K562 (cell line): ENCODE measurements around the gene ASPA. TPM values are rescaled to one million over a fixed set of nuclear protein-coding genes. Genes with fewer than 3 reads are reported as not detected.

Experiments
- NFRKB ChIP-seq: fragments of 450-650 bp; IDR thresholded peaks from 2 replicates; pipeline ENCODE4 v1.6.1; 2016; ENCODE audit warnings: low read depth
- TSHZ1 ChIP-seq: fragments of 250-450 bp; sonication (Bioruptor Pico); IDR thresholded peaks from 2 replicates; pipeline ENCODE4 v1.4.0; 2020; ENCODE audit warnings: mild to moderate bottlenecking, moderate library complexity
- ZNF165 ChIP-seq: fragments of 250-450 bp; sonication (Bioruptor Pico); IDR thresholded peaks from 2 replicates; pipeline ENCODE4 v1.4.0; 2020; ENCODE audit warnings: borderline replicate concordance
- ZNF274 ChIP-seq: IDR thresholded peaks from 2 replicates; pipeline ENCODE4 v1.6.1; 2011; ENCODE audit warnings: low read depth, mild to moderate bottlenecking, low read length, moderate library complexity, borderline replicate concordance
- ZNF395 ChIP-seq: fragments of 200-800 bp; sonication (Bioruptor generic); IDR thresholded peaks from 2 replicates; pipeline ENCODE4 v1.6.1; 2017; ENCODE audit warnings: missing genetic modification characterization, missing compliant biosample characterization
- polyA plus RNA-seq, 8 experiments: library from polyadenylated mRNA; depleted of rRNA in 4 of 8; stranded (reverse) in 5 of 8; unstranded in 3 of 8; fragments of >200 nt; fragmentation: Nextera tagmentation in 2 of 8; fragmentation: Illumina TruSeq in 1 of 8; extraction: Ambion mirVana in 2 of 8; extraction: Trizol in 1 of 8; gene quantifications; 2 replicates each; pipeline versions ENCODE4 v1.2.1 to v1.2.3, GENCODE V29; 2011 to 2014; ENCODE audit warnings: inconsistent platforms in 1 of 8, missing spikeins in 1 of 8
- total RNA-seq, 7 experiments: library from RNA; depleted of rRNA in 6 of 7; stranded (reverse); fragments of >200 nt in 6 of 7; fragmentation: Illumina TruSeq in 2 of 7; extraction: Trizol in 2 of 7; gene quantifications; 2 replicates each; pipeline versions ENCODE4 v1.2.1 to v1.2.3, GENCODE V29; 2011 to 2021; ENCODE audit warnings: low replicate concordance in 1 of 7
- TF ChIP-seq, protein P1 (sequence below), 2 experiments: fragments of 450-650 bp in 1 of 2; IDR thresholded peaks; 2 replicates each; pipeline ENCODE4 v1.6.1; 2011 to 2017; ENCODE audit warnings: low read depth in 2 of 2, antibody characterized with exemption in 1 of 2, borderline replicate concordance in 1 of 2, low read length in 1 of 2, mild to moderate bottlenecking in 1 of 2, mixed read lengths in 1 of 2; ENCODE audit not compliant: control insufficient read depth in 1 of 2
- TF ChIP-seq, protein P2 (sequence below), 2 experiments: fragments of 450-650 bp; conservative IDR thresholded peaks; 2 replicates each; pipeline ENCODE4 v1.6.1; 2017; ENCODE audit warnings: mild to moderate bottlenecking in 2 of 2, moderate library complexity in 2 of 2

The ASPA gene
- total and polyA plus RNA-seq, 9 of the 15 experiments (the other 6 are each of a cell fraction or from before 2014, with no cell fraction given) = not detected

GRCh38 chr17:3547628-3548027 lies 71.8 kb downstream of the ASPA start (continued):
- TF ChIP-seq, protein P1, sequence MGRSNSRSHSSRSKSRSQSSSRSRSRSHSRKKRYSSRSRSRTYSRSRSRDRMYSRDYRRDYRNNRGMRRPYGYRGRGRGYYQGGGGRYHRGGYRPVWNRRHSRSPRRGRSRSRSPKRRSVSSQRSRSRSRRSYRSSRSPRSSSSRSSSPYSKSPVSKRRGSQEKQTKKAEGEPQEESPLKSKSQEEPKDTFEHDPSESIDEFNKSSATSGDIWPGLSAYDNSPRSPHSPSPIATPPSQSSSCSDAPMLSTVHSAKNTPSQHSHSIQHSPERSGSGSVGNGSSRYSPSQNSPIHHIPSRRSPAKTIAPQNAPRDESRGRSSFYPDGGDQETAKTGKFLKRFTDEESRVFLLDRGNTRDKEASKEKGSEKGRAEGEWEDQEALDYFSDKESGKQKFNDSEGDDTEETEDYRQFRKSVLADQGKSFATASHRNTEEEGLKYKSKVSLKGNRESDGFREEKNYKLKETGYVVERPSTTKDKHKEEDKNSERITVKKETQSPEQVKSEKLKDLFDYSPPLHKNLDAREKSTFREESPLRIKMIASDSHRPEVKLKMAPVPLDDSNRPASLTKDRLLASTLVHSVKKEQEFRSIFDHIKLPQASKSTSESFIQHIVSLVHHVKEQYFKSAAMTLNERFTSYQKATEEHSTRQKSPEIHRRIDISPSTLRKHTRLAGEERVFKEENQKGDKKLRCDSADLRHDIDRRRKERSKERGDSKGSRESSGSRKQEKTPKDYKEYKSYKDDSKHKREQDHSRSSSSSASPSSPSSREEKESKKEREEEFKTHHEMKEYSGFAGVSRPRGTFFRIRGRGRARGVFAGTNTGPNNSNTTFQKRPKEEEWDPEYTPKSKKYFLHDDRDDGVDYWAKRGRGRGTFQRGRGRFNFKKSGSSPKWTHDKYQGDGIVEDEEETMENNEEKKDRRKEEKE (IDR thresholded peaks at IDR 0.05; ENCODE audit: borderline replicate concordance in 1 of 2, control insufficient read depth in 1 of 2, low read depth in 2 of 2, low read length in 1 of 2) = no peak
- no peak for TF ChIP-seq ZNF395
- no peak for TF ChIP-seq NFRKB
- no peak for TF ChIP-seq TSHZ1
- TF ChIP-seq ZNF274 = no peak
- TF ChIP-seq, protein P2, sequence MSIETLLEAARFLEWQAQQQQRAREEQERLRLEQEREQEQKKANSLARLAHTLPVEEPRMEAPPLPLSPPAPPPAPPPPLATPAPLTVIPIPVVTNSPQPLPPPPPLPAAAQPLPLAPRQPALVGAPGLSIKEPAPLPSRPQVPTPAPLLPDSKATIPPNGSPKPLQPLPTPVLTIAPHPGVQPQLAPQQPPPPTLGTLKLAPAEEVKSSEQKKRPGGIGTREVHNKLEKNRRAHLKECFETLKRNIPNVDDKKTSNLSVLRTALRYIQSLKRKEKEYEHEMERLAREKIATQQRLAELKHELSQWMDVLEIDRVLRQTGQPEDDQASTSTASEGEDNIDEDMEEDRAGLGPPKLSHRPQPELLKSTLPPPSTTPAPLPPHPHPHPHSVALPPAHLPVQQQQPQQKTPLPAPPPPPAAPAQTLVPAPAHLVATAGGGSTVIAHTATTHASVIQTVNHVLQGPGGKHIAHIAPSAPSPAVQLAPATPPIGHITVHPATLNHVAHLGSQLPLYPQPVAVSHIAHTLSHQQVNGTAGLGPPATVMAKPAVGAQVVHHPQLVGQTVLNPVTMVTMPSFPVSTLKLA (conservative IDR thresholded peaks at IDR 0.05) = no peak
- no peak for TF ChIP-seq ZNF165
